Esophagus (tissue), 2 donors: ENCODE data around the gene CDO1. TPM values are rescaled to one million over a fixed set of nuclear protein-coding genes. Genes with fewer than 3 reads are reported as not detected.
A peak's percentile ranks its signal among the peaks of the same experiment; 100 is the strongest.
"Not testable (repeated sequence)": the region's sequence is repeated elsewhere in the genome, so short reads cannot be mapped to it uniquely, and the experiment has no call there.

Source experiments
- H3K27ac ChIP-seq, 2 donors: one replicate each; pipeline ENCODE4 v1.5.1; 2013; ENCODE audit warnings: low read depth in 2 of 2, mild to moderate bottlenecking in 2 of 2, inconsistent platforms in 1 of 2, low read length in 1 of 2, moderate library complexity in 1 of 2
- H3K27me3 ChIP-seq, 2 donors: one replicate each; pipeline ENCODE4 v1.6.1; 2013; ENCODE audit warnings: low read length in 2 of 2, control low read depth in 1 of 2, mild to moderate bottlenecking in 1 of 2; ENCODE audit not compliant: insufficient read depth in 2 of 2, control insufficient read depth in 1 of 2
- H3K36me3 ChIP-seq, 2 donors: one replicate each; pipeline ENCODE4 v1.6.1; 2013; ENCODE audit warnings: low read length in 1 of 2; ENCODE audit not compliant: control insufficient read depth in 2 of 2, insufficient read depth in 2 of 2
- H3K4me1 ChIP-seq, 2 donors: one replicate each; pipeline ENCODE4 v1.6.1; 2013; ENCODE audit warnings: low read length in 1 of 2; ENCODE audit not compliant: control insufficient read depth in 2 of 2, insufficient read depth in 2 of 2
- H3K4me3 ChIP-seq, 2 donors: one replicate each; pipeline ENCODE4 v1.5.1; 2013; ENCODE audit warnings: low read length in 2 of 2, mild to moderate bottlenecking in 2 of 2, low read depth in 1 of 2, moderate library complexity in 1 of 2
- H3K9me3 ChIP-seq, 2 donors: one replicate each; pipeline ENCODE4 v1.6.1; 2013; ENCODE audit warnings: mild to moderate bottlenecking in 2 of 2, low read depth in 1 of 2, low read length in 1 of 2, moderate library complexity in 1 of 2; ENCODE audit not compliant: control insufficient read depth in 2 of 2, insufficient read depth in 1 of 2
- WGBS, 2 donors: extraction: QIAGEN DNeasy Blood & Tissue Kit; methylation state at CpG; one replicate each; pipeline ENCODE4 v1.1.7; 2013; 5-methylcytosine and 5-hydroxymethylcytosine counted together
- polyA plus RNA-seq, 2 donors: library from polyadenylated mRNA; stranded (reverse); fragments of 200-250 nt; gene quantifications; one replicate each; pipeline ENCODE4 v1.2.3, GENCODE V29; 2013
- donor health status: healthy with polysubstance abuse.
- donor health status: Bipolar disorder and iron deficiency.

The CDO1 gene
- polyA plus RNA-seq, 2 donors = 0.41 to 1.5 TPM

GRCh38 chr5:115831163-115831768 is 14.8 kb upstream of the CDO1 start:
- no peak overlapping the region for H3K4me3 ChIP-seq
- H3K27me3 ChIP-seq = no peaks in the 10 kb centered on the region
- WGBS, 2 donors = 38 to 44% methylated on average over 2 of the region's 2 CpGs
- no peaks in the 10 kb centered on the region for H3K9me3 ChIP-seq
- H3K27ac ChIP-seq = no peak overlapping the region
- H3K4me1 ChIP-seq = no peaks in the 10 kb centered on the region
- peaks cover 3 to 4% of the 10 kb centered on the region in 2 donors for H3K36me3 ChIP-seq

GRCh38 chr5:115829913-115830312 is 13.5 kb upstream of the CDO1 start:
- no peaks in the 10 kb centered on the region for H3K4me1 ChIP-seq
- H3K27ac ChIP-seq = no peak overlapping the region
- WGBS, 2 donors = 87 to 96% methylated on average over 5 of the region's 5 CpGs
- H3K27me3 ChIP-seq = no peaks in the 10 kb centered on the region
- H3K36me3 ChIP-seq = peaks cover 0 to 3% of the 10 kb centered on the region in 2 donors
- H3K4me3 ChIP-seq = no peak overlapping the region
- peaks cover 2% of the 10 kb centered on the region in 2 donors for H3K9me3 ChIP-seq

- 98% methylated on average over 4 of the region's 4 CpGs for WGBS, 2 donors
- Histone ChIP-seq H3K4me1 (no peaks in the 10 kb centered on the region), H3K27ac (no peak overlapping the region), H3K9me3 (peaks cover 2 to 5% of the 10 kb centered on the region in 2 donors), H3K4me3 (no peak overlapping the region), H3K36me3 (peaks cover 0 to 3% of the 10 kb centered on the region in 2 donors), H3K27me3 (no peaks in the 10 kb centered on the region)
Measured at GRCh38 chr5:115825948-115826347, 9.5 kb upstream of the CDO1 start.

- H3K27ac ChIP-seq, H3K4me3 ChIP-seq, H3K9me3 ChIP-seq, H3K4me1 ChIP-seq, H3K27me3 ChIP-seq, H3K36me3 ChIP-seq: not testable (repeated sequence)
- WGBS, 2 donors = 100% methylated on average over 1 of the region's 1 CpG
Measured at GRCh38 chr5:115824983-115825382, 8.5 kb upstream of the CDO1 start.

GRCh38 chr5:115820846-115821245 is 4.4 kb upstream of the CDO1 start:
- H3K36me3 ChIP-seq = no peaks in the 10 kb centered on the region
- peaks cover under 1 to 3% of the 10 kb centered on the region in 2 donors for H3K27me3 ChIP-seq
- H3K9me3 ChIP-seq = peaks cover under 1 to 2% of the 10 kb centered on the region in 2 donors
- H3K27ac ChIP-seq = no peak overlapping the region
- no peak overlapping the region for H3K4me3 ChIP-seq
- peaks cover 0 to 8% of the 10 kb centered on the region in 2 donors for H3K4me1 ChIP-seq
- WGBS, 2 donors = 83 to 89% methylated on average over 1 of the region's 1 CpG

GRCh38 chr5:115818821-115819220 is 2.4 kb upstream of the CDO1 start:
- peaks cover 0 to 2% of the 10 kb centered on the region in 2 donors for H3K9me3 ChIP-seq
- H3K4me3 ChIP-seq = no peak overlapping the region
- H3K4me1 ChIP-seq = peaks cover 0 to 8% of the 10 kb centered on the region in 2 donors
- H3K27ac ChIP-seq = no peak overlapping the region
- 84 to 88% methylated on average over 18 of the region's 18 CpGs for WGBS, 2 donors
- H3K27me3 ChIP-seq = peaks cover 3 to 12% of the 10 kb centered on the region in 2 donors
- H3K36me3 ChIP-seq = no peaks in the 10 kb centered on the region

- peaks cover 0 to 8% of the 10 kb centered on the region in 2 donors for H3K4me1 ChIP-seq
- H3K4me3 ChIP-seq = no peak overlapping the region
- H3K9me3 ChIP-seq = peaks cover 0 to 2% of the 10 kb centered on the region in 2 donors
- peaks cover 3 to 12% of the 10 kb centered on the region in 2 donors for H3K27me3 ChIP-seq
- no peak overlapping the region for H3K27ac ChIP-seq
- 80 to 84% methylated on average over 7 of the region's 7 CpGs for WGBS, 2 donors
- no peaks in the 10 kb centered on the region for H3K36me3 ChIP-seq
Measured at GRCh38 chr5:115817386-115817785, 927 bp upstream of the CDO1 start.

- WGBS, 2 donors = 2 to 4% methylated on average over 40 to 48 of the region's 48 CpGs
- peak overlapping the region; percentile 42 to 45 for H3K4me3 ChIP-seq
- no peak overlapping the region for H3K27ac ChIP-seq
- no peaks in the 10 kb centered on the region for H3K36me3 ChIP-seq
- H3K9me3 ChIP-seq = no peaks in the 10 kb centered on the region
- peaks cover 3 to 12% of the 10 kb centered on the region in 2 donors for H3K27me3 ChIP-seq
- peaks cover 0 to 8% of the 10 kb centered on the region in 2 donors for H3K4me1 ChIP-seq
Measured at GRCh38 chr5:115815693-115816225, 700 bp downstream of the CDO1 start.

GRCh38 chr5:115815006-115815692 is 1.3 kb downstream of the CDO1 start:
- Histone ChIP-seq H3K27ac (no peak overlapping the region), H3K9me3 (no peaks in the 10 kb centered on the region), H3K36me3 (no peaks in the 10 kb centered on the region), H3K27me3 (peaks cover 3 to 12% of the 10 kb centered on the region in 2 donors), H3K4me1 (peaks cover 0 to 8% of the 10 kb centered on the region in 2 donors), H3K4me3 (peak overlapping the region in 1 of 2 donors; percentile 42)
- 31 to 32% methylated on average over 21 of the region's 21 CpGs for WGBS, 2 donors
